Tibial artery (tissue), 4 donors: ENCODE data around the gene ARHGAP28.

Experiments
- DNase-seq, 2 donors: peaks; one replicate each; pipeline ENCODE4 v3.0.0-alpha.2; 2019
- H3K27ac ChIP-seq, 2 donors: fragments of 200-600 bp; sonication (generic) in 1 of 2; 1 replicate in 1 of 2; 2 replicates in 1 of 2; pipeline ENCODE4 v1.5.1; 2018 to 2019; ENCODE audit warnings: mild to moderate bottlenecking in 1 of 2
- H3K27me3 ChIP-seq, 2 donors: fragments of 200-600 bp; sonication (generic) in 1 of 2; one replicate each; pipeline versions ENCODE4 v1.5.1 to v1.6.0; 2016 to 2019
- H3K36me3 ChIP-seq, 3 donors: fragments of 200-600 bp; sonication (generic) in 2 of 3; one replicate each; pipeline ENCODE4 v1.5.1; 2016 to 2019; ENCODE audit warnings: mild to moderate bottlenecking in 2 of 3
- H3K4me1 ChIP-seq, 4 donors: fragments of 200-600 bp; sonication (generic) in 2 of 4; 1 replicate in 3 of 4; 2 replicates in 1 of 4; pipeline ENCODE4 v1.5.1; 2016 to 2019
- H3K4me3 ChIP-seq, 2 donors: fragments of 200-600 bp; sonication (generic) in 1 of 2; 1 replicate in 1 of 2; 2 replicates in 1 of 2; pipeline ENCODE4 v1.5.1; 2018 to 2019; ENCODE audit warnings: mild to moderate bottlenecking in 2 of 2
- H3K9me3 ChIP-seq, 3 donors: fragments of 200-600 bp; sonication (generic) in 1 of 3; one replicate each; pipeline ENCODE4 v1.5.1; 2016 to 2019
- CTCF ChIP-seq, 2 experiments: fragments of 200-600 bp in 1 of 2; fragments of 450-650 bp in 1 of 2; IDR thresholded peaks; one replicate each; pipeline ENCODE4 v1.5.1; 2017 to 2019; ENCODE audit warnings: antibody characterized with exemption in 2 of 2, mild to moderate bottlenecking in 1 of 2, moderate library complexity in 1 of 2
- intact Hi-C: fragments of 100-400 bp; cut with DNase I; formaldehyde crosslinking; loops from one replicate; pipeline ENCODE4 v1.15.0; 2023; ENCODE audit warnings: low total_unique reads

ARHGAP28 gene

GRCh38 chr18:6733758-6734157 lies 4.2 kb downstream of the ARHGAP28 start:
- peaks cover 0 to 9% (median 1%) of the 10 kb centered on the region in 4 donors for H3K4me1 ChIP-seq
- peaks cover 0 to 5% of the 10 kb centered on the region in 2 donors for H3K27me3 ChIP-seq
- no peak for DNase-seq
- H3K27ac ChIP-seq, result no peak overlapping the region
- no peaks in the 10 kb centered on the region for H3K36me3 ChIP-seq
- H3K4me3 ChIP-seq, result no peak overlapping the region
- no peaks in the 10 kb centered on the region for H3K9me3 ChIP-seq
- intact Hi-C loops, result no loop called here
- TF ChIP-seq CTCF (IDR thresholded peaks at IDR 0.05), result no peak

- Histone ChIP-seq H3K4me3 (no peak overlapping the region), H3K27me3 (peaks cover 0 to 2% of the 10 kb centered on the region in 2 donors), H3K4me1 (peaks cover 0 to under 1% (median under 1%) of the 10 kb centered on the region in 4 donors), H3K27ac (no peak overlapping the region), H3K36me3 (no peaks in the 10 kb centered on the region), H3K9me3 (no peaks in the 10 kb centered on the region)
- no peak for DNase-seq
- intact Hi-C loops, result no loop called here
- TF ChIP-seq CTCF (IDR thresholded peaks at IDR 0.05), result no peak
Observed at GRCh38 chr18:6734726-6735430, 5.4 kb downstream of the ARHGAP28 start.

- Histone ChIP-seq H3K4me3 (no peak overlapping the region), H3K9me3 (no peaks in the 10 kb centered on the region), H3K36me3 (no peaks in the 10 kb centered on the region), H3K4me1 (no peaks in the 10 kb centered on the region), H3K27me3 (no peaks in the 10 kb centered on the region), H3K27ac (no peak overlapping the region)
- intact Hi-C loops, result no loop called here
- no peak for DNase-seq
- TF ChIP-seq CTCF (IDR thresholded peaks at IDR 0.05), result no peak
Observed at GRCh38 chr18:6737833-6738232, 8.3 kb downstream of the ARHGAP28 start.

GRCh38 chr18:6738622-6739021 lies 9.1 kb downstream of the ARHGAP28 start:
- no peaks in the 10 kb centered on the region for H3K4me1 ChIP-seq
- H3K4me3 ChIP-seq, result no peak overlapping the region
- H3K27ac ChIP-seq, result no peak overlapping the region
- DNase-seq, result no peak
- no peaks in the 10 kb centered on the region for H3K27me3 ChIP-seq
- no peaks in the 10 kb centered on the region for H3K36me3 ChIP-seq
- intact Hi-C loops, result no loop called here
- H3K9me3 ChIP-seq, result no peaks in the 10 kb centered on the region
- TF ChIP-seq CTCF (IDR thresholded peaks at IDR 0.05), result no peak

GRCh38 chr18:6741232-6741663 lies 11.7 kb downstream of the ARHGAP28 start:
- Histone ChIP-seq H3K36me3 (no peaks in the 10 kb centered on the region), H3K4me3 (no peak overlapping the region), H3K27me3 (no peaks in the 10 kb centered on the region), H3K4me1 (no peaks in the 10 kb centered on the region), H3K9me3 (no peaks in the 10 kb centered on the region), H3K27ac (peak overlapping the region in 1 of 2 donors; percentile 20)
- DNase-seq, result peak in 1 of 2 donors; percentile 28
- intact Hi-C loops, result no loop called here
- no peak for TF ChIP-seq CTCF (IDR thresholded peaks at IDR 0.05)
